ENCODE data around the gene EDAR. TPM values are rescaled to one million over a fixed set of nuclear protein-coding genes. Genes with fewer than 3 reads are reported as not detected.
A peak's percentile ranks its signal among the peaks of the same experiment; 100 is the strongest.

EDAR gene
- total RNA-seq, 5 donors from 2014 or later (not counting 1 experiment from before 2014, with no cell fraction given): 5.2 to 15.6 (median 7.4) TPM

DNA sequence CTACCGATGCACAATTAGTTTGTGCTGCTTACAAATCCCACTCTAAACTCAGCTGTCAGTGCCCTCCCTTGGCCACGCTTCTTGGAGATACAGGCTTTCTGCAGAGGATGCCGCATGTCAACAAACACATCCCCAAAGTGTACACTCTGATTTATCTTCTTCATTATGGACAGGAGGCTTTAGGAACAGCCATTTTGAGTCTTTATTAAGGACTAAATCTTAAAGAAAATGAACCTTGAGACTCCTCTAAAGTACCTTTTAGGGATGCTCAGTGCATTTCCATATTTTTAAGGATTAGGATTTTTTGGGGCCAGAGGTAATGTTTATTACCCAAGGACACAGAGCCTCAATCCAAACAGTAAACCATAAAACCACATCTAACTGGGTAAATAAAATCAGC lies 6.0 kb downstream of the EDAR start:
- H3K9me3 ChIP-seq: no peaks in the 10 kb centered on the region
- ATAC-seq (replicated peaks in 1 of 4) (no peak), DNase-seq (no peak)
- Mint-ChIP-seq H3K4me1 (peaks cover 76 to 80% (median 79%) of the 10 kb centered on the region in 3 donors), H3K9me3 (no peaks in the 10 kb centered on the region), H3K27me3 (peaks cover 0 to 4% of the 10 kb centered on the region in 2 donors), H3K4me3 (peak overlapping the region in 1 of 3 donors; percentile 52), H3K36me3 (peaks cover 2% of the 10 kb centered on the region), H3K27ac (peak overlapping the region in 1 of 2 donors; percentile 79)
- CTCF ChIA-PET: no interaction called here
- peaks cover 0 to 13% of the 10 kb centered on the region in 2 experiments for H3K27me3 ChIP-seq (replicated peaks in 1 of 2; ENCODE audit: control insufficient read depth in 2 of 2, extremely low read depth in 1 of 2, insufficient read depth in 2 of 2, low read length in 1 of 2)
- no peak overlapping the region for H3K4me3 ChIP-seq (ENCODE audit: control insufficient read depth in 1 of 2, extremely low read depth in 1 of 2, low read length in 1 of 2)
- H3K36me3 ChIP-seq (ENCODE audit: control insufficient read depth in 2 of 2, extremely low read depth in 1 of 2, insufficient read depth in 1 of 2, low read length in 1 of 2): peaks cover 0 to 3% of the 10 kb centered on the region in 2 donors
- WGBS (ENCODE audit: insufficient coverage): 94% methylated on average over 2 of the region's 3 CpGs
- H3K27ac ChIP-seq (ENCODE audit: low read length): no peak overlapping the region
- POLR2A ChIA-PET: no interaction called here
- H3K4me1 ChIP-seq (ENCODE audit: control insufficient read depth in 1 of 2, extremely low read depth in 1 of 2, insufficient read depth in 2 of 2, low read length in 2 of 2): peaks cover 30 to 43% of the 10 kb centered on the region in 2 experiments

GRCh38 chr2:108982259-108982679 lies 6.8 kb downstream of the EDAR start:
- no peak for DNase-seq
- H3K4me1 Mint-ChIP-seq: peaks cover 72 to 78% (median 75%) of the 10 kb centered on the region in 3 donors
- Histone ChIP-seq H3K27me3 (replicated peaks in 1 of 2; ENCODE audit: control insufficient read depth in 2 of 2, extremely low read depth in 1 of 2, insufficient read depth in 2 of 2, low read length in 1 of 2) (peaks cover 0 to 10% of the 10 kb centered on the region in 2 experiments), H3K4me3 (ENCODE audit: control insufficient read depth in 1 of 2, extremely low read depth in 1 of 2, low read length in 1 of 2) (no peak overlapping the region), H3K27ac (ENCODE audit: low read length) (no peak overlapping the region), H3K9me3 (no peaks in the 10 kb centered on the region), H3K36me3 (ENCODE audit: control insufficient read depth in 2 of 2, extremely low read depth in 1 of 2, insufficient read depth in 1 of 2, low read length in 1 of 2) (peaks cover 0 to 3% of the 10 kb centered on the region in 2 donors), H3K4me1 (ENCODE audit: control insufficient read depth in 1 of 2, extremely low read depth in 1 of 2, insufficient read depth in 2 of 2, low read length in 2 of 2) (peaks cover 25 to 35% of the 10 kb centered on the region in 2 experiments)
- peaks cover 0 to 3% of the 10 kb centered on the region in 2 donors for H3K27me3 Mint-ChIP-seq
- no peaks in the 10 kb centered on the region for H3K9me3 Mint-ChIP-seq
- peak in 1 of 4 experiments; percentile 14 for ATAC-seq (replicated peaks in 1 of 4)
- peaks cover 4% of the 10 kb centered on the region for H3K36me3 Mint-ChIP-seq
- H3K27ac Mint-ChIP-seq: peak overlapping the region in 1 of 2 donors; percentile 79
- H3K4me3 Mint-ChIP-seq: peak overlapping the region in 2 of 3 donors; percentile 8 to 52
- CTCF ChIA-PET: no interaction called here
- POLR2A ChIA-PET: no interaction called here
- WGBS (ENCODE audit: insufficient coverage): 33% methylated on average over 1 of the region's 4 CpGs

- POLR2A ChIA-PET: no interaction called here
Measured at GRCh38 chr2:108981846-108982245, 7.2 kb downstream of the EDAR start.

GRCh38 chr2:108980076-108980475 lies 8.9 kb downstream of the EDAR start:
- no peak for DNase-seq
- peaks cover 71 to 79% (median 72%) of the 10 kb centered on the region in 3 donors for H3K4me1 Mint-ChIP-seq
- H3K9me3 Mint-ChIP-seq: no peaks in the 10 kb centered on the region
- Histone ChIP-seq H3K4me3 (ENCODE audit: control insufficient read depth in 1 of 2, extremely low read depth in 1 of 2, low read length in 1 of 2) (no peak overlapping the region), H3K4me1 (ENCODE audit: control insufficient read depth in 1 of 2, extremely low read depth in 1 of 2, insufficient read depth in 2 of 2, low read length in 2 of 2) (peaks cover 13 to 23% of the 10 kb centered on the region in 2 experiments), H3K27ac (ENCODE audit: low read length) (no peak overlapping the region), H3K36me3 (ENCODE audit: control insufficient read depth in 2 of 2, extremely low read depth in 1 of 2, insufficient read depth in 1 of 2, low read length in 1 of 2) (peaks cover 0 to 3% of the 10 kb centered on the region in 2 donors), H3K27me3 (replicated peaks in 1 of 2; ENCODE audit: control insufficient read depth in 2 of 2, extremely low read depth in 1 of 2, insufficient read depth in 2 of 2, low read length in 1 of 2) (peaks cover 0 to 7% of the 10 kb centered on the region in 2 experiments), H3K9me3 (no peaks in the 10 kb centered on the region)
- WGBS (ENCODE audit: insufficient coverage): no CpG with 5 or more reads among the region's 6 CpGs
- H3K27me3 Mint-ChIP-seq: no peaks in the 10 kb centered on the region
- ChIA-PET CTCF (interaction anchor here in 1 of 2 donors (0.6 kb wide), 1 partner anchor 500 kb away, joined by 5 read pairs; no protein-coding TSS in a partner anchor), POLR2A (no interaction called here)
- no peak overlapping the region for H3K27ac Mint-ChIP-seq
- no peak overlapping the region for H3K4me3 Mint-ChIP-seq
- no peak for ATAC-seq (replicated peaks in 1 of 4)
- H3K36me3 Mint-ChIP-seq: peaks cover 4% of the 10 kb centered on the region

More at GRCh38 chr2:108981846-108982245, 7.2 kb downstream of the EDAR start:
- Histone ChIP-seq H3K27me3 (replicated peaks in 1 of 2; ENCODE audit: control insufficient read depth in 2 of 2, extremely low read depth in 1 of 2, insufficient read depth in 2 of 2, low read length in 1 of 2) (peaks cover 0 to 7% of the 10 kb centered on the region in 2 experiments), H3K9me3 (no peaks in the 10 kb centered on the region), H3K36me3 (ENCODE audit: control insufficient read depth in 2 of 2, extremely low read depth in 1 of 2, insufficient read depth in 1 of 2, low read length in 1 of 2) (peaks cover 0 to 3% of the 10 kb centered on the region in 2 donors), H3K4me3 (ENCODE audit: control insufficient read depth in 1 of 2, extremely low read depth in 1 of 2, low read length in 1 of 2) (no peak overlapping the region), H3K4me1 (ENCODE audit: control insufficient read depth in 1 of 2, extremely low read depth in 1 of 2, insufficient read depth in 2 of 2, low read length in 2 of 2) (peaks cover 22 to 31% of the 10 kb centered on the region in 2 experiments), H3K27ac (ENCODE audit: low read length) (no peak overlapping the region)
- H3K4me1 Mint-ChIP-seq: peaks cover 69 to 76% (median 71%) of the 10 kb centered on the region in 3 donors
- no peak for DNase-seq
- CTCF ChIA-PET: no interaction called here
- WGBS (ENCODE audit: insufficient coverage): 58% methylated on average over 7 of the region's 7 CpGs
- H3K36me3 Mint-ChIP-seq: peaks cover 4% of the 10 kb centered on the region
- peak overlapping the region in 2 of 3 donors; percentile 8 to 52 for H3K4me3 Mint-ChIP-seq
- H3K27me3 Mint-ChIP-seq: no peaks in the 10 kb centered on the region
- ATAC-seq (replicated peaks in 1 of 4): peak in 2 of 4 experiments; percentile 54 to 62
- peak overlapping the region in 1 of 2 donors; percentile 79 for H3K27ac Mint-ChIP-seq
- H3K9me3 Mint-ChIP-seq: no peaks in the 10 kb centered on the region

- no peak overlapping the region for H3K27ac ChIP-seq (ENCODE audit: low read length)
- H3K36me3 Mint-ChIP-seq: peaks cover 4% of the 10 kb centered on the region
- H3K4me3 ChIP-seq (ENCODE audit: control insufficient read depth in 1 of 2, extremely low read depth in 1 of 2, low read length in 1 of 2): no peak overlapping the region
- POLR2A ChIA-PET: interaction anchor here in 1 of 2 donors (0.6 kb wide), 1 partner anchor 10 kb away, joined by 4 read pairs; no protein-coding TSS in a partner anchor
- H3K9me3 ChIP-seq: no peaks in the 10 kb centered on the region
- H3K4me3 Mint-ChIP-seq: no peak overlapping the region
- peaks cover 0 to 3% of the 10 kb centered on the region in 2 donors for H3K36me3 ChIP-seq (ENCODE audit: control insufficient read depth in 2 of 2, extremely low read depth in 1 of 2, insufficient read depth in 1 of 2, low read length in 1 of 2)
- peaks cover 13 to 29% of the 10 kb centered on the region in 2 experiments for H3K4me1 ChIP-seq (ENCODE audit: control insufficient read depth in 1 of 2, extremely low read depth in 1 of 2, insufficient read depth in 2 of 2, low read length in 2 of 2)
- CTCF ChIA-PET: interaction anchor here in 1 of 2 donors (0.6 kb wide), 1 partner anchor 501 kb away, joined by 5 read pairs; no protein-coding TSS in a partner anchor
- H3K27ac Mint-ChIP-seq: no peak overlapping the region
- DNase-seq (no peak), ATAC-seq (replicated peaks in 1 of 4) (no peak)
- no peaks in the 10 kb centered on the region for H3K27me3 Mint-ChIP-seq
- H3K27me3 ChIP-seq (replicated peaks in 1 of 2; ENCODE audit: control insufficient read depth in 2 of 2, extremely low read depth in 1 of 2, insufficient read depth in 2 of 2, low read length in 1 of 2): peaks cover 0 to 7% of the 10 kb centered on the region in 2 experiments
- peaks cover 71 to 81% (median 72%) of the 10 kb centered on the region in 3 donors for H3K4me1 Mint-ChIP-seq
- WGBS (ENCODE audit: insufficient coverage): 100% methylated on average over 1 of the region's 3 CpGs
- H3K9me3 Mint-ChIP-seq: no peaks in the 10 kb centered on the region
Measured at GRCh38 chr2:108979461-108979860, 9.6 kb downstream of the EDAR start.

DNA sequence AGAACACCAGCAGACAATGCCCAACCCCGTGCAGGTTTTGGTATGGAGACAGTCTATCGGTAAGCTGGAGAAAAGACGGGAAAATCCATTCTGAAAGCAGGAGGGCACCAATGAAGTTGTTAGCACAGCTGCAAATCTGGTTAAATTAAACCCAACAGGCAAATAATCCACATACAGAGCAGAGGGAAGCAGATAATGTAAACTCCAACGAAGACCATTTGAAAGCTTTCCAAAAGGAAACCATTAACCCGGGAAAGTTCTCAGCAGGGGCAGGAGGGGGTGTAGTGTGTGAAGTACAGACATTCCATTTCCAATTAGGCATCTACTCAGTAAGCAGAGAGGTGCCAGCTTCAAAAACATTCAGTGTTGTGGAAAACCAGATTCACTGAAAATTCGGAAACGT lies 10.3 kb downstream of the EDAR start:
- H3K4me3 Mint-ChIP-seq: no peak overlapping the region
- H3K9me3 ChIP-seq: no peaks in the 10 kb centered on the region
- CTCF ChIA-PET: no interaction called here

More for the DNA sequence above, 10.3 kb downstream of the EDAR start:
- peaks cover 5% of the 10 kb centered on the region for H3K36me3 Mint-ChIP-seq
- peaks cover 65 to 79% (median 68%) of the 10 kb centered on the region in 3 donors for H3K4me1 Mint-ChIP-seq
- WGBS (ENCODE audit: insufficient coverage): 71% methylated on average over 1 of the region's 7 CpGs
- H3K27ac ChIP-seq (ENCODE audit: low read length): no peak overlapping the region
- H3K9me3 Mint-ChIP-seq: no peaks in the 10 kb centered on the region
- H3K27ac Mint-ChIP-seq: no peak overlapping the region
- DNase-seq: no peak
- no peak overlapping the region for H3K4me3 ChIP-seq (ENCODE audit: control insufficient read depth in 1 of 2, extremely low read depth in 1 of 2, low read length in 1 of 2)
- peaks cover 0 to 6% of the 10 kb centered on the region in 2 experiments for H3K27me3 ChIP-seq (replicated peaks in 1 of 2; ENCODE audit: control insufficient read depth in 2 of 2, extremely low read depth in 1 of 2, insufficient read depth in 2 of 2, low read length in 1 of 2)
- no peak for ATAC-seq (replicated peaks in 1 of 4)
- H3K27me3 Mint-ChIP-seq: no peaks in the 10 kb centered on the region
- H3K4me1 ChIP-seq (ENCODE audit: control insufficient read depth in 1 of 2, extremely low read depth in 1 of 2, insufficient read depth in 2 of 2, low read length in 2 of 2): peaks cover 13 to 31% of the 10 kb centered on the region in 2 experiments
- H3K36me3 ChIP-seq (ENCODE audit: control insufficient read depth in 2 of 2, extremely low read depth in 1 of 2, insufficient read depth in 1 of 2, low read length in 1 of 2): peaks cover 0 to 1% of the 10 kb centered on the region in 2 donors
- POLR2A ChIA-PET: no interaction called here
